ENCODE results near the gene SLC19A3. TPM values are rescaled to one million over a fixed set of nuclear protein-coding genes. Genes with fewer than 3 reads are reported as not detected.
"Not testable (repeated sequence)": the region's sequence is repeated elsewhere in the genome, so short reads cannot be mapped to it uniquely, and the experiment has no call there.

The SLC19A3 gene
- total RNA-seq, 4 donors from 2014 or later, result 0.79 to 2.6 (median 0.86) TPM

DNA sequence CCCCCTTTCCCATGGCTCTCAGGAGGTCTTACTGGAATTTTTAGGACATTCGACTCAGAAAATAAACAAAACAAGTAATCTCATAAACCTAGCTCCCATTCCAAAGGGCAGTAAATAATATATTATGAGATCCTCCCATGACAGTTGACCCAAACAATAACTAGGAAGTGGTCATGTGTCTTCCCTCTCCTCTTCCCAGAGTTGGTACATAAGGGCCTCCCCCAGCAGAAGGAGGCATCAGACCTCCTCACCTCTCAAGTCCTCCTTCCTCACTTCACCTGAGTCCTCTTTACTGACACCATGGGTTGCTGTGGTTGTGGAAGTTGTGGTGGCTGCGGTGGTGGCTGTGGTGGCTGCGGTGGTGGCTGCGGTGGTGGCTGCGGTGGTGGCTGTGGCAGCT lies 10.2 kb upstream of the SLC19A3 start, which contains the start of gene SCYGR7:
Gene SCYGR7, plus strand, starts transcription at position 301 of the 400 bp plus-strand sequence. Its CDS starts 0 bp downstream, at position 301.
- H3K4me3 ChIP-seq (replicated peaks in 1 of 3), result no peak within 1 kb of the TSS
- no peaks in the 10 kb centered on the region for H3K4me1 ChIP-seq
- H3K27me3 ChIP-seq, result no peaks in the 10 kb centered on the region
- DNase-seq, result no peak
- no peaks in the 10 kb centered on the region for H3K9me3 ChIP-seq
- WGBS, 2 donors, result 85 to 88% methylated on average over 1 to 4 of the region's 5 CpGs
- intact Hi-C loops (cut with DNase I), result no loop called here
- no peak within 1 kb of the TSS for H3K27ac ChIP-seq
- H3K36me3 ChIP-seq, result no peaks in the 10 kb centered on the region
- TF ChIP-seq POLR2A (IDR thresholded peaks at IDR 0.05), result no peak
- TF ChIP-seq, protein P1, sequence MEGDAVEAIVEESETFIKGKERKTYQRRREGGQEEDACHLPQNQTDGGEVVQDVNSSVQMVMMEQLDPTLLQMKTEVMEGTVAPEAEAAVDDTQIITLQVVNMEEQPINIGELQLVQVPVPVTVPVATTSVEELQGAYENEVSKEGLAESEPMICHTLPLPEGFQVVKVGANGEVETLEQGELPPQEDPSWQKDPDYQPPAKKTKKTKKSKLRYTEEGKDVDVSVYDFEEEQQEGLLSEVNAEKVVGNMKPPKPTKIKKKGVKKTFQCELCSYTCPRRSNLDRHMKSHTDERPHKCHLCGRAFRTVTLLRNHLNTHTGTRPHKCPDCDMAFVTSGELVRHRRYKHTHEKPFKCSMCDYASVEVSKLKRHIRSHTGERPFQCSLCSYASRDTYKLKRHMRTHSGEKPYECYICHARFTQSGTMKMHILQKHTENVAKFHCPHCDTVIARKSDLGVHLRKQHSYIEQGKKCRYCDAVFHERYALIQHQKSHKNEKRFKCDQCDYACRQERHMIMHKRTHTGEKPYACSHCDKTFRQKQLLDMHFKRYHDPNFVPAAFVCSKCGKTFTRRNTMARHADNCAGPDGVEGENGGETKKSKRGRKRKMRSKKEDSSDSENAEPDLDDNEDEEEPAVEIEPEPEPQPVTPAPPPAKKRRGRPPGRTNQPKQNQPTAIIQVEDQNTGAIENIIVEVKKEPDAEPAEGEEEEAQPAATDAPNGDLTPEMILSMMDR (IDR thresholded peaks at IDR 0.05), result no peak

DNA sequence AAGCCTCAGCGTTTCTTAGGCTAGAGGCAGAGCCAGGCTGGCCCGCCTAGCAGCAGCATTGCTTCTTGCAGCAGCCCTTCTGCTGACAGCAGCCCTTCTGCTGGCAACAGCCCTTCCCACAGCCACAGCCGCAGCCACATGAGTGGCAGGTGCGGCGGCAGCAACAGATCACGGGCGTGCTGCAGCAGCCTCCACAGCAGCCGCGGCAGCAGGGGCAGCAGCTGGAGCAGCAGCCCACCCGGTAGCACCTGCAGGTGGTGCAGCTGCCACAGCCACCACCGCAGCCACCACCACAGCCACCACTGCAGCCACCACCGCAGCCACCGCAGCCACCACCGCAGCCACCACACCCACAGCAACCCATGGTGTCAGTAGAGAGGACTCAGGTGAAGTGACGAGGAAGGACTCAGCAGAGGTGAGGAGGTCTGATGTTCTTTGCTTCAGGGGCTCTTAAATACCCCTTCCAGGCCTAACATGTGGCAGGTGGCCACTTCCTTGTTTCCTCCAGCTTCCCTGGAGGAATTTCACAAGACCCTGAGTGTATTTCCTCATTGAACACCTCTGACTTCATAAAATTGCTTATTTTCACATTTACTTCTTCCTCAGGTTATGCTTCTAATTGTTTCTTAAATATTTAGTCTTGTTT lies 6.7 kb upstream of the SLC19A3 start, which contains the start of gene SCYGR6:
Gene SCYGR6, minus strand, starts transcription at position 364 of the 646 bp plus-strand sequence. Its CDS starts 0 bp downstream, at position 364.
- Histone ChIP-seq H3K36me3 (no peaks in the 10 kb centered on the region), H3K9me3 (no peaks in the 10 kb centered on the region), H3K27ac (no peak within 1 kb of the TSS), H3K4me1 (no peaks in the 10 kb centered on the region), H3K4me3 (replicated peaks in 1 of 3) (no peak within 1 kb of the TSS), H3K27me3 (no peaks in the 10 kb centered on the region)
- DNase-seq, result no peak
- 82 to 86% methylated on average over 4 to 6 of the region's 15 CpGs for WGBS, 2 donors
- intact Hi-C loops (cut with DNase I), result no loop called here
- TF ChIP-seq POLR2A (IDR thresholded peaks at IDR 0.05), result no peak
- TF ChIP-seq, protein P1 (IDR thresholded peaks at IDR 0.05), result no peak

- H3K27me3 ChIP-seq; H3K4me1 ChIP-seq; DNase-seq; intact Hi-C loops (cut with DNase I); H3K4me3 ChIP-seq (replicated peaks in 1 of 3); H3K27ac ChIP-seq; H3K36me3 ChIP-seq; H3K9me3 ChIP-seq: not testable (repeated sequence)
- 77 to 83% methylated on average over 7 of the region's 7 CpGs for WGBS, 2 donors
Observed at GRCh38 chr2:227722821-227723220, 5.0 kb upstream of the SLC19A3 start.

DNA sequence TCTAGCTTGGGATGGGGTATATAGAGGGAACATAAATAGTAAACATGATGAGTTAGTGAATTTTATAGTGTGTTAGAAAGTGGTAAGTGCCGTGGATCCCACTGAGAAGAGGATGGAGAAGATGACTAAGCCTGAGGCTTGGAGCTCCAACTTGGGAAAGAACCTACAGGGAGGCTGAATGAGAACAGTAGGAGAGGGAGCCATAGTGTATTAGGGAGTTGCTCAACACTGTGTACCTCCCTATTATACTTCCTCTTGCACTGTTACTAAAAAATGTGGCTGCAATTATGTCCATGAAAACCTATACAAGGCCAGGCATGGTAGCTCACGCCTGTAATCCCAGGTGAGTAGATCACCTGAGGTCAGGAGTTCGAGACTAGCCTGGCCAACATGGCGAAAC lies 2.9 kb upstream of the SLC19A3 start:
- no peak for TF ChIP-seq POLR2A (IDR thresholded peaks at IDR 0.05)
- TF ChIP-seq, protein P1 (IDR thresholded peaks at IDR 0.05), result no peak
- no peaks in the 10 kb centered on the region for H3K27me3 ChIP-seq
- no peak overlapping the region for H3K27ac ChIP-seq
- H3K36me3 ChIP-seq, result no peaks in the 10 kb centered on the region
- no peak for DNase-seq
- no peaks in the 10 kb centered on the region for H3K9me3 ChIP-seq
- H3K4me3 ChIP-seq (replicated peaks in 1 of 3), result no peak overlapping the region
- intact Hi-C loops (cut with DNase I), result no loop called here
- 90 to 93% methylated on average over 4 of the region's 4 CpGs for WGBS, 2 donors
- peaks cover 0 to 4% of the 10 kb centered on the region in 2 donors for H3K4me1 ChIP-seq

- H3K4me1 ChIP-seq, result peaks cover 0 to 4% of the 10 kb centered on the region in 2 donors
- intact Hi-C loops (cut with DNase I), result no loop called here
- no peak for TF ChIP-seq POLR2A (IDR thresholded peaks at IDR 0.05)
- TF ChIP-seq, protein P1 (IDR thresholded peaks at IDR 0.05), result no peak
- no peak overlapping the region for H3K4me3 ChIP-seq (replicated peaks in 1 of 3)
- H3K36me3 ChIP-seq, result no peaks in the 10 kb centered on the region
- no peak for DNase-seq
- H3K9me3 ChIP-seq, result no peaks in the 10 kb centered on the region
- H3K27me3 ChIP-seq, result no peaks in the 10 kb centered on the region
- 96 to 97% methylated on average over 4 of the region's 4 CpGs for WGBS, 2 donors
- H3K27ac ChIP-seq, result no peak overlapping the region
Observed at GRCh38 chr2:227719641-227720040, 1.8 kb upstream of the SLC19A3 start.
